Measurements from ENCODE around the gene B4GAT1.
"Not testable (repeated sequence)": the region's sequence is repeated elsewhere in the genome, so short reads cannot be mapped to it uniquely, and the experiment has no call there.

DNA sequence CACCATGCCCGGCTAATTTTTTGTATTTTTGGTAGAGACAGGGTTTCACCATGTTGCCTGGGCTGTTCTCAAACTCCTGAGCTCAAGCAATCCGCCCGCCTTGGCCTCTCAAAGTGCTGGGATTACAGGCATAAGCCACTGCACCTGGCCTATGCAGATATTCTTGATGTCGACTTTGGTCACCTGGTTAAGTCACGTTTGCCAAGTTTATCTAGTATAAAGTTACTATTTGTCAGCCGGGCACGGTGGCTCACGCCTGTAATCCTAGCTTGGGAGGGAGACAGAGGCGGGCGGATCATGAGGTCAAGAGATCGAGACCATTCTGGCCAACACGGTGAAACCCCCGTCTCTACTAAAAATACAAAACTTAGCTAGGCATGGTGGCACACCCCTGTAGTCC, 36.9 kb upstream of the B4GAT1 start:
- TF ChIP-seq RAD21 (IDR thresholded peaks at IDR 0.05; ENCODE audit: low read length); CEBPB (IDR thresholded peaks at IDR 0.05; ENCODE audit: low read depth, low read length); POLR2A (IDR thresholded peaks at IDR 0.05; ENCODE audit: low read depth, low read length): not testable (repeated sequence)
- TF ChIP-seq, protein P1, sequence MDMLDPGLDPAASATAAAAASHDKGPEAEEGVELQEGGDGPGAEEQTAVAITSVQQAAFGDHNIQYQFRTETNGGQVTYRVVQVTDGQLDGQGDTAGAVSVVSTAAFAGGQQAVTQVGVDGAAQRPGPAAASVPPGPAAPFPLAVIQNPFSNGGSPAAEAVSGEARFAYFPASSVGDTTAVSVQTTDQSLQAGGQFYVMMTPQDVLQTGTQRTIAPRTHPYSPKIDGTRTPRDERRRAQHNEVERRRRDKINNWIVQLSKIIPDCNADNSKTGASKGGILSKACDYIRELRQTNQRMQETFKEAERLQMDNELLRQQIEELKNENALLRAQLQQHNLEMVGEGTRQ (IDR thresholded peaks at IDR 0.05; ENCODE audit: low read depth, low read length), result not testable (repeated sequence)
- TF ChIP-seq, protein P2, sequence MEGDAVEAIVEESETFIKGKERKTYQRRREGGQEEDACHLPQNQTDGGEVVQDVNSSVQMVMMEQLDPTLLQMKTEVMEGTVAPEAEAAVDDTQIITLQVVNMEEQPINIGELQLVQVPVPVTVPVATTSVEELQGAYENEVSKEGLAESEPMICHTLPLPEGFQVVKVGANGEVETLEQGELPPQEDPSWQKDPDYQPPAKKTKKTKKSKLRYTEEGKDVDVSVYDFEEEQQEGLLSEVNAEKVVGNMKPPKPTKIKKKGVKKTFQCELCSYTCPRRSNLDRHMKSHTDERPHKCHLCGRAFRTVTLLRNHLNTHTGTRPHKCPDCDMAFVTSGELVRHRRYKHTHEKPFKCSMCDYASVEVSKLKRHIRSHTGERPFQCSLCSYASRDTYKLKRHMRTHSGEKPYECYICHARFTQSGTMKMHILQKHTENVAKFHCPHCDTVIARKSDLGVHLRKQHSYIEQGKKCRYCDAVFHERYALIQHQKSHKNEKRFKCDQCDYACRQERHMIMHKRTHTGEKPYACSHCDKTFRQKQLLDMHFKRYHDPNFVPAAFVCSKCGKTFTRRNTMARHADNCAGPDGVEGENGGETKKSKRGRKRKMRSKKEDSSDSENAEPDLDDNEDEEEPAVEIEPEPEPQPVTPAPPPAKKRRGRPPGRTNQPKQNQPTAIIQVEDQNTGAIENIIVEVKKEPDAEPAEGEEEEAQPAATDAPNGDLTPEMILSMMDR (conservative IDR thresholded peaks at IDR 0.05; ENCODE audit: low read depth, low read length), result not testable (repeated sequence)
